AG04450 (cell line): ENCODE measurements around the gene RFESD. TPM values are rescaled to one million over a fixed set of nuclear protein-coding genes. Genes with fewer than 3 reads are reported as not detected.
"Not testable (repeated sequence)": the region's sequence is repeated elsewhere in the genome, so short reads cannot be mapped to it uniquely, and the experiment has no call there.

Source experiments
- CTCF ChIA-PET: fragments of 300-600, 350-600 bp; formaldehyde crosslinking; extraction: SDS; loops from one replicate; lab custom pipeline; 2022; ENCODE audit warnings: antibody characterized with exemption, inconsistent platforms; lab: Charles Lee
- POLR2A ChIA-PET: fragments of 350-600 bp; formaldehyde crosslinking; extraction: SDS; loops from one replicate; lab custom pipeline; 2021; ENCODE audit warnings: antibody characterized with exemption, inconsistent platforms; lab: Yijun Ruan, JAX
- DNase-seq: peaks from one replicate; pipeline ENCODE4 v3.0.0-alpha.2; 2011; ENCODE audit warnings: low read depth, low spot score
- H3K27ac ChIP-seq: one replicate; pipeline ENCODE4 v1.5.1; 2012; ENCODE audit warnings: low read depth, low read length, control low read depth
- H3K27me3 ChIP-seq: one replicate; pipeline ENCODE4 v1.6.0; 2012; ENCODE audit warnings: low read length; ENCODE audit not compliant: control insufficient read depth, insufficient read depth
- H3K4me3 ChIP-seq: 2 replicates; pipeline ENCODE4 v1.5.1; 2011; ENCODE audit warnings: mild to moderate bottlenecking, low read depth, low read length, control low read depth
- H3K9me3 ChIP-seq: 2 replicates; pipeline ENCODE4 v1.5.1; 2012; ENCODE audit warnings: low read length; ENCODE audit not compliant: control insufficient read depth, insufficient read depth
- CTCF ChIP-seq: IDR thresholded peaks from 2 replicates; pipeline ENCODE4 v1.5.1; 2011; ENCODE audit warnings: low read depth, low read length, control low read depth, inconsistent platforms
- polyA plus RNA-seq: library from polyadenylated mRNA; depleted of rRNA; stranded (reverse); fragments of >200 nt; gene quantifications from 2 replicates; pipeline ENCODE4 v1.2.3, GENCODE V29; 2011

Gene RFESD
- polyA plus RNA-seq, 1 experiment = 3.8 TPM

- H3K4me3 ChIP-seq = no peak overlapping the region
- H3K27ac ChIP-seq = no peak overlapping the region
- ChIA-PET CTCF (no interaction called here), POLR2A (no interaction called here)
- H3K27me3 ChIP-seq = no peaks in the 10 kb centered on the region
- no peak for TF ChIP-seq CTCF
- H3K9me3 ChIP-seq = no peaks in the 10 kb centered on the region
- no peak for DNase-seq
These were observed 7.9 kb upstream of the RFESD start for GRCh38 chr5:95638632-95639031.

- no peak for TF ChIP-seq CTCF
- POLR2A ChIA-PET = no interaction called here
- CTCF ChIA-PET = interaction anchor here (0.9 to 5.0 kb wide), 6 partner anchors 11 to 206 kb away, joined by 3 to 72 read pairs (median 6); no protein-coding TSS in a partner anchor
- H3K4me3 ChIP-seq = no peak overlapping the region
- H3K27ac ChIP-seq = no peak overlapping the region
- H3K27me3 ChIP-seq = no peaks in the 10 kb centered on the region
- DNase-seq = no peak
- H3K9me3 ChIP-seq = no peaks in the 10 kb centered on the region
These were observed 4.8 kb upstream of the RFESD start for GRCh38 chr5:95641741-95642220.

- H3K27ac ChIP-seq = no peak overlapping the region
- no peaks in the 10 kb centered on the region for H3K27me3 ChIP-seq
- ChIA-PET POLR2A (no interaction called here), CTCF (interaction anchor here (1.3 to 5.0 kb wide), 4 partner anchors 21 to 214 kb away, joined by 3 to 72 read pairs (median 16); no protein-coding TSS in a partner anchor)
- no peak for DNase-seq
- H3K4me3 ChIP-seq = no peak overlapping the region
- TF ChIP-seq CTCF = no peak
- no peaks in the 10 kb centered on the region for H3K9me3 ChIP-seq
These were observed 3.4 kb upstream of the RFESD start for GRCh38 chr5:95643152-95643551.

- no peak for DNase-seq
- Histone ChIP-seq H3K4me3 (no peak overlapping the region), H3K9me3 (no peaks in the 10 kb centered on the region), H3K27me3 (no peaks in the 10 kb centered on the region), H3K27ac (no peak overlapping the region)
- CTCF ChIA-PET = interaction anchor here (0.7 to 5.0 kb wide), 20 partner anchors 9 to 213 kb away, joined by 3 to 72 read pairs (median 4); no protein-coding TSS in a partner anchor
- POLR2A ChIA-PET = interaction anchor here (1.1 kb wide), 1 partner anchor 203 kb away, joined by 3 read pairs; no protein-coding TSS in a partner anchor
- TF ChIP-seq CTCF = peak; percentile 84
These were observed 2.1 kb upstream of the RFESD start for GRCh38 chr5:95644351-95645042.

GRCh38 chr5:95646226-95646568 lies 380 bp upstream of the RFESD start:
- peak overlapping the region; percentile 27 for H3K4me3 ChIP-seq
- H3K27me3 ChIP-seq, H3K27ac ChIP-seq, H3K9me3 ChIP-seq, DNase-seq: not testable (repeated sequence)
- ChIA-PET CTCF (interaction anchor here (0.8 to 4.4 kb wide), 14 partner anchors 9 to 691 kb away, joined by 3 to 35 read pairs (median 4); partner anchors contain the start of gene RHOBTB3), POLR2A (interaction anchor here (0.6 to 2.1 kb wide), 16 partner anchors 11 to 581 kb away, joined by 3 to 33 read pairs (median 4); partner anchors contain the start of genes ARSK, GLRX, RHOBTB3 and SKIC3)
